CD1c-positive myeloid dendritic cell (primary cell): Measurements from ENCODE around the gene ATP13A1.
"Not testable (repeated sequence)": the region's sequence is repeated elsewhere in the genome, so short reads cannot be mapped to it uniquely, and the experiment has no call there.

Experiments
- DNase-seq: peaks from one replicate; pipeline ENCODE4 v3.0.0-alpha.2; 2016; ENCODE audit errors: extremely low spot score

ATP13A1 gene

GRCh38 chr19:19663256-19664120 is at the start of gene ATP13A1:
ATP13A1 (minus strand) TSS chr19:19663676; CDS start chr19:19663666, 10 bp downstream.
- peak; percentile 98 for DNase-seq

- no peak for DNase-seq
Measured at GRCh38 chr19:19711934-19712828, 48.7 kb upstream of the ATP13A1 start.

- no peak for DNase-seq
Measured at GRCh38 chr19:19711306-19711933, 47.9 kb upstream of the ATP13A1 start.

- no peak for DNase-seq
Measured at GRCh38 chr19:19710506-19710905, 47.0 kb upstream of the ATP13A1 start.

- no peak for DNase-seq
Measured at GRCh38 chr19:19704836-19705235, 41.4 kb upstream of the ATP13A1 start.

GRCh38 chr19:19700493-19700892 is 37.0 kb upstream of the ATP13A1 start:
- not testable (repeated sequence) for DNase-seq

- no peak for DNase-seq
Measured at GRCh38 chr19:19697589-19697988, 34.1 kb upstream of the ATP13A1 start.

GRCh38 chr19:19696386-19696785 is 32.9 kb upstream of the ATP13A1 start:
- DNase-seq, result no peak

GRCh38 chr19:19691683-19692082 is 28.2 kb upstream of the ATP13A1 start:
- DNase-seq, result no peak

GRCh38 chr19:19689023-19689422 is 25.5 kb upstream of the ATP13A1 start:
- DNase-seq, result not testable (repeated sequence)

GRCh38 chr19:19687090-19687489 is 23.6 kb upstream of the ATP13A1 start:
- no peak for DNase-seq

- DNase-seq, result no peak
Measured at GRCh38 chr19:19686580-19686979, 23.1 kb upstream of the ATP13A1 start.

GRCh38 chr19:19686119-19686518 is 22.6 kb upstream of the ATP13A1 start:
- not testable (repeated sequence) for DNase-seq

GRCh38 chr19:19679176-19680073 is 15.9 kb upstream of the ATP13A1 start:
- DNase-seq, result no peak

GRCh38 chr19:19677579-19677978 is 14.1 kb upstream of the ATP13A1 start:
- DNase-seq, result no peak

- DNase-seq, result no peak
Measured at GRCh38 chr19:19674315-19674714, 10.8 kb upstream of the ATP13A1 start.

GRCh38 chr19:19672816-19673215 is 9.3 kb upstream of the ATP13A1 start:
- DNase-seq, result no peak

- no peak for DNase-seq
Measured at GRCh38 chr19:19670070-19670551, 6.6 kb upstream of the ATP13A1 start.

GRCh38 chr19:19668230-19669012 is 4.9 kb upstream of the ATP13A1 start, which contains the start of gene ZNF101:
ZNF101 (plus strand) TSS chr19:19668839; CDS start chr19:19668964, 125 bp downstream.
- peak; percentile 97 for DNase-seq

GRCh38 chr19:19665420-19665948 is 2.0 kb upstream of the ATP13A1 start:
- DNase-seq, result not testable (repeated sequence)
